Measurements from ENCODE around the gene PLCB1.

DNA sequence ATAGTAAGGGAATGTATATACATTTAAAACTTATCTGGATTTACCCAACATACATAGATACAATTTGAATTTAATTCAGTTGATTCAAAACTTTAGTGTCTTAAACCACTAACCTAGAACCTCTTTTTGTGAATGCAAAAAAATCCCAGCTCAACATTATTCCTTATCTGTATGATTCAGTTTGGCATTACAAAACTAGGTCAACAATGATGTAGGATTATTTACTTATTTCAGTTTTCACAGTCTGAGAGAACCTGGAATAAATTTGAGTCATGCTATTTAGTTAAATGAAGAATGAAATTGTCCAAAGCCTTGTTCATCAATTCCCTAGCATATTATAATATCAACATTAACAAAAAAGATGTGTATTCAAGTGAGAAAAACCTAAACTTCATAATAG is 7.4 kb upstream of the PLCB1 start:
- TF ChIP-seq, protein P1, sequence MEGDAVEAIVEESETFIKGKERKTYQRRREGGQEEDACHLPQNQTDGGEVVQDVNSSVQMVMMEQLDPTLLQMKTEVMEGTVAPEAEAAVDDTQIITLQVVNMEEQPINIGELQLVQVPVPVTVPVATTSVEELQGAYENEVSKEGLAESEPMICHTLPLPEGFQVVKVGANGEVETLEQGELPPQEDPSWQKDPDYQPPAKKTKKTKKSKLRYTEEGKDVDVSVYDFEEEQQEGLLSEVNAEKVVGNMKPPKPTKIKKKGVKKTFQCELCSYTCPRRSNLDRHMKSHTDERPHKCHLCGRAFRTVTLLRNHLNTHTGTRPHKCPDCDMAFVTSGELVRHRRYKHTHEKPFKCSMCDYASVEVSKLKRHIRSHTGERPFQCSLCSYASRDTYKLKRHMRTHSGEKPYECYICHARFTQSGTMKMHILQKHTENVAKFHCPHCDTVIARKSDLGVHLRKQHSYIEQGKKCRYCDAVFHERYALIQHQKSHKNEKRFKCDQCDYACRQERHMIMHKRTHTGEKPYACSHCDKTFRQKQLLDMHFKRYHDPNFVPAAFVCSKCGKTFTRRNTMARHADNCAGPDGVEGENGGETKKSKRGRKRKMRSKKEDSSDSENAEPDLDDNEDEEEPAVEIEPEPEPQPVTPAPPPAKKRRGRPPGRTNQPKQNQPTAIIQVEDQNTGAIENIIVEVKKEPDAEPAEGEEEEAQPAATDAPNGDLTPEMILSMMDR (conservative IDR thresholded peaks at IDR 0.05): no peak
- no peak for TF ChIP-seq ZFX (IDR thresholded peaks at IDR 0.05)
